HepG2 (cell line): ENCODE measurements around the gene ZNF581. TPM values are rescaled to one million over a fixed set of nuclear protein-coding genes. Genes with fewer than 3 reads are reported as not detected.

Source experiments
- CHD4 ChIP-seq: fragments of 200-600 bp; sonication (generic); IDR thresholded peaks from 2 replicates; pipeline ENCODE4 v1.7.0; 2017; ENCODE audit warnings: mild to moderate bottlenecking, low read length, borderline replicate concordance
- ISL2 ChIP-seq: sonication (generic); formaldehyde crosslinking; IDR thresholded peaks from 2 replicates; pipeline ENCODE4 v1.5.0; 2020; ENCODE audit warnings: missing genetic modification reagents
- KLF15 ChIP-seq: sonication (generic); formaldehyde crosslinking; IDR thresholded peaks from 2 replicates; pipeline ENCODE4 v1.8.1; 2023; ENCODE audit warnings: borderline replicate concordance, mild to moderate bottlenecking, inconsistent platforms, missing genetic modification reagents, mixed read lengths
- KMT2A ChIP-seq: sonication (generic); formaldehyde crosslinking; IDR thresholded peaks from 2 replicates; pipeline ENCODE4 v1.4.0; 2020; ENCODE audit warnings: missing genetic modification reagents
- RBFOX2 ChIP-seq: fragments of 200-400 bp; formaldehyde crosslinking; IDR thresholded peaks from 2 replicates; pipeline ENCODE4 v1.6.1; 2017; ENCODE audit warnings: low read depth, mild to moderate bottlenecking, low read length
- RXRB ChIP-seq: IDR thresholded peaks from 2 replicates; pipeline ENCODE4 v1.6.1; 2016; ENCODE audit warnings: borderline replicate concordance, missing genetic modification reagents, missing compliant biosample characterization
- SMAD3 ChIP-seq: sonication (generic); formaldehyde crosslinking; IDR thresholded peaks from 2 replicates; pipeline ENCODE4 v1.4.0; 2020; ENCODE audit warnings: missing genetic modification reagents
- SMARCC2 ChIP-seq: fragments of 450-650 bp; IDR thresholded peaks from 2 replicates; pipeline ENCODE4 v1.6.1; 2017; ENCODE audit warnings: antibody characterized with exemption, mild to moderate bottlenecking
- SSRP1 ChIP-seq: IDR thresholded peaks from 2 replicates; pipeline ENCODE4 v1.6.1; 2016; ENCODE audit warnings: control low read depth
- TCF12 ChIP-seq, 2 experiments: fragments of 450-650 bp in 1 of 2; sonication (generic) in 1 of 2; formaldehyde crosslinking in 1 of 2; IDR thresholded peaks; 2 replicates each; pipeline versions ENCODE4 v1.6.1 to v1.8.0; 2017 to 2022; ENCODE audit warnings: antibody characterized with exemption in 1 of 2, mild to moderate bottlenecking in 1 of 2, missing genetic modification reagents in 1 of 2, moderate library complexity in 1 of 2
- ZFP41 ChIP-seq: sonication (generic); formaldehyde crosslinking; IDR thresholded peaks from 2 replicates; pipeline ENCODE4 v1.4.0; 2020; ENCODE audit warnings: mild to moderate bottlenecking, missing genetic modification reagents, borderline replicate concordance
- ZFX ChIP-seq: sonication (generic); formaldehyde crosslinking; IDR thresholded peaks from 2 replicates; pipeline ENCODE4 v1.4.0; 2020; ENCODE audit warnings: mild to moderate bottlenecking, low read depth, missing genetic modification reagents, moderate library complexity
- ZNF282 ChIP-seq: fragments of 450-650 bp; IDR thresholded peaks from 2 replicates; pipeline ENCODE4 v1.6.1; 2018; ENCODE audit not compliant: partially characterized antibody
- ZNF549 ChIP-seq: sonication (generic); formaldehyde crosslinking; IDR thresholded peaks from 2 replicates; pipeline ENCODE4 v1.5.0; 2020; ENCODE audit warnings: missing genetic modification reagents
- ZNF605 ChIP-seq: sonication (generic); formaldehyde crosslinking; IDR thresholded peaks from 2 replicates; pipeline ENCODE4 v1.8.0; 2022; ENCODE audit warnings: mild to moderate bottlenecking, missing genetic modification reagents
- ZNF768 ChIP-seq: sonication (generic); formaldehyde crosslinking; IDR thresholded peaks from 2 replicates; pipeline ENCODE4 v1.4.0; 2020; ENCODE audit warnings: missing genetic modification reagents
- ZNF776 ChIP-seq: sonication (generic); formaldehyde crosslinking; IDR thresholded peaks from 2 replicates; pipeline ENCODE4 v1.4.0; 2020; ENCODE audit warnings: mild to moderate bottlenecking, missing genetic modification reagents
- polyA plus RNA-seq, 8 experiments: library from polyadenylated mRNA; depleted of rRNA in 3 of 8; stranded (reverse) in 7 of 8; unstranded in 1 of 8; fragments of >200 nt; fragmentation: Illumina TruSeq in 4 of 8; extraction: Trizol in 4 of 8; gene quantifications; 2 replicates each; pipeline versions ENCODE4 v1.2.1 to v1.2.3, GENCODE V29; 2011 to 2016; ENCODE audit warnings: low read depth in 4 of 8, missing spikeins in 1 of 8, mixed read lengths in 1 of 8; ENCODE audit not compliant: insufficient read depth in 1 of 8
- total RNA-seq, 5 experiments: library from RNA; depleted of rRNA; stranded (reverse); fragments of >200 nt; fragmentation: Illumina TruSeq; extraction: Trizol; gene quantifications; 2 replicates each; pipeline ENCODE4 v1.2.3, GENCODE V29; 2016; ENCODE audit warnings: low read depth in 1 of 5
- TF ChIP-seq, protein P1 (sequence below): sonication (generic); formaldehyde crosslinking; IDR thresholded peaks from 2 replicates; pipeline ENCODE4 v1.4.0; 2020; ENCODE audit warnings: missing genetic modification reagents
- TF ChIP-seq, protein P2 (sequence below): sonication (generic); formaldehyde crosslinking; IDR thresholded peaks from 2 replicates; pipeline ENCODE4 v1.4.0; 2020; ENCODE audit warnings: missing genetic modification reagents
- TF ChIP-seq, protein P3 (sequence below): IDR thresholded peaks from 2 replicates; pipeline ENCODE4 v1.6.1; 2016; ENCODE audit warnings: missing genetic modification reagents, missing compliant biosample characterization
- TF ChIP-seq, protein P4 (sequence below): sonication (generic); formaldehyde crosslinking; IDR thresholded peaks from 2 replicates; pipeline ENCODE4 v1.4.0; 2020; ENCODE audit warnings: mild to moderate bottlenecking, missing genetic modification reagents

The ZNF581 gene
- total and polyA plus RNA-seq, 2 of the 13 experiments (the other 11 are each of a cell fraction or from before 2014, with no cell fraction given), result 19.6 to 49.5 TPM

DNA sequence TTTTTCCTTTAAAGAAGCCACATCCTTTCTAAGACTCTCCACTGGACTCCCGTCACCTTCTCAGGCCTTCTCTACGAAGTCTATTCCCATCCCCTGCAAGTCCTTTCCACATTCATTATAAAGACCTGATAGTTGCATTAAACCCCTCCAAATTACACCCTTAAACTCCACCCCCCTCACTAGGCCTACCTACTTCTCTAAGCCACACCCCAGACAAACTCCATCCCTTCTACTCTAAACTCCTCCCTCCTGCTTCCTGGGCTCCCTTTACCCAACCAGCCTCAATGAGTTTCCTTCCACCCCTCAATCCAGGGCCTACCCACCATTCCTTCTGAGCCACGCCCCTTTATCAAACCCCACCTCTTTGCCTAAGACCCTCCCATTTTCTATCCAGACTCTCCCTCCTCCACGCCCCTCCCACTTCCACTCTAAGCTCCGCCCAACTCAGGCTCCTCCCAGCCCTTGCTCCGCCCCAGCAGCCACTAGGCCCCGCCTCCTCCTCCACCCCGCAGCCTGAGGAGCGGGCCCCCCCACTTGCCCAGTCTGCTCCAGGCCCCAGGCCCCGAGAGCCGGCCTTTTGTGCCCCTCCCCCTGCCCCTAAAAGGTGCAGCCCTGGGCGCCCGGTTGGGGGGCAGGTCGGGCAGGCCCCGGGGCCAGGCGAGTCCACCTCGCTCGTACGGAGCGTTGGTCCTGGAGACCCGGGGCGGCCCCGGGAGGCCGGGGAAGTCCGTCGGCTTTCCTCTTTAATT is 44.6 kb upstream of the ZNF581 start (continued):
- no peak for TF ChIP-seq KMT2A (CRISPR knock-in tag)
- TF ChIP-seq, protein P1, sequence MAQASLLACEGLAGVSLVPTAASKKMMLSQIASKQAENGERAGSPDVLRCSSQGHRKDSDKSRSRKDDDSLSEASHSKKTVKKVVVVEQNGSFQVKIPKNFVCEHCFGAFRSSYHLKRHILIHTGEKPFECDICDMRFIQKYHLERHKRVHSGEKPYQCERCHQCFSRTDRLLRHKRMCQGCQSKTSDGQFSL (CRISPR knock-in tag), result peak; percentile 96
- peak; percentile 75 for TF ChIP-seq ZFX (CRISPR knock-in tag)
- TF ChIP-seq, protein P2, sequence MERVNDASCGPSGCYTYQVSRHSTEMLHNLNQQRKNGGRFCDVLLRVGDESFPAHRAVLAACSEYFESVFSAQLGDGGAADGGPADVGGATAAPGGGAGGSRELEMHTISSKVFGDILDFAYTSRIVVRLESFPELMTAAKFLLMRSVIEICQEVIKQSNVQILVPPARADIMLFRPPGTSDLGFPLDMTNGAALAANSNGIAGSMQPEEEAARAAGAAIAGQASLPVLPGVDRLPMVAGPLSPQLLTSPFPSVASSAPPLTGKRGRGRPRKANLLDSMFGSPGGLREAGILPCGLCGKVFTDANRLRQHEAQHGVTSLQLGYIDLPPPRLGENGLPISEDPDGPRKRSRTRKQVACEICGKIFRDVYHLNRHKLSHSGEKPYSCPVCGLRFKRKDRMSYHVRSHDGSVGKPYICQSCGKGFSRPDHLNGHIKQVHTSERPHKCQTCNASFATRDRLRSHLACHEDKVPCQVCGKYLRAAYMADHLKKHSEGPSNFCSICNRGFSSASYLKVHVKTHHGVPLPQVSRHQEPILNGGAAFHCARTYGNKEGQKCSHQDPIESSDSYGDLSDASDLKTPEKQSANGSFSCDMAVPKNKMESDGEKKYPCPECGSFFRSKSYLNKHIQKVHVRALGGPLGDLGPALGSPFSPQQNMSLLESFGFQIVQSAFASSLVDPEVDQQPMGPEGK, result peak; percentile 91; the same call in 1 of the 2 replicates
- peak; percentile 73; the same call in 1 of the 2 replicates for TF ChIP-seq KLF15
- 0 out of 2 replicates have a peak, but pooled peaks have one; percentile 37 for TF ChIP-seq ZFP41
- TF ChIP-seq ZNF549 (CRISPR knock-in tag), result no peak
- TF ChIP-seq ZNF282, result no peak
- 0 out of 2 replicates have a peak, but pooled peaks have one; percentile 9 for TF ChIP-seq ZNF605 (CRISPR knock-in tag)
- no peak for TF ChIP-seq TCF12 (IDR thresholded peaks at IDR 0.05)
- TF ChIP-seq TCF12 (CRISPR knock-in tag; IDR thresholded peaks at IDR 0.05), result peak; percentile 51; the same call in 1 of the 2 replicates
- 0 out of 2 replicates have a peak, but pooled peaks have one; percentile 57 for TF ChIP-seq ZNF776 (CRISPR knock-in tag)
- TF ChIP-seq SMAD3 (CRISPR knock-in tag), result 0 out of 2 replicates have a peak, but pooled peaks have one; percentile 26
- TF ChIP-seq RXRB (CRISPR knock-in tag), result no peak
- TF ChIP-seq CHD4, result peak; percentile 7; the same call in 1 of the 2 replicates
- TF ChIP-seq ZNF768 (CRISPR knock-in tag), result peak; percentile 42; the same call in 1 of the 2 replicates
- no peak for TF ChIP-seq SMARCC2
- peak; percentile 27; the same call in 1 of the 2 replicates for TF ChIP-seq ISL2
- peak; percentile 91 for TF ChIP-seq RBFOX2
- TF ChIP-seq SSRP1, result no peak
- TF ChIP-seq, protein P3, sequence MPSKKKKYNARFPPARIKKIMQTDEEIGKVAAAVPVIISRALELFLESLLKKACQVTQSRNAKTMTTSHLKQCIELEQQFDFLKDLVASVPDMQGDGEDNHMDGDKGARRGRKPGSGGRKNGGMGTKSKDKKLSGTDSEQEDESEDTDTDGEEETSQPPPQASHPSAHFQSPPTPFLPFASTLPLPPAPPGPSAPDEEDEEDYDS, result peak; percentile 88
- TF ChIP-seq, protein P4, sequence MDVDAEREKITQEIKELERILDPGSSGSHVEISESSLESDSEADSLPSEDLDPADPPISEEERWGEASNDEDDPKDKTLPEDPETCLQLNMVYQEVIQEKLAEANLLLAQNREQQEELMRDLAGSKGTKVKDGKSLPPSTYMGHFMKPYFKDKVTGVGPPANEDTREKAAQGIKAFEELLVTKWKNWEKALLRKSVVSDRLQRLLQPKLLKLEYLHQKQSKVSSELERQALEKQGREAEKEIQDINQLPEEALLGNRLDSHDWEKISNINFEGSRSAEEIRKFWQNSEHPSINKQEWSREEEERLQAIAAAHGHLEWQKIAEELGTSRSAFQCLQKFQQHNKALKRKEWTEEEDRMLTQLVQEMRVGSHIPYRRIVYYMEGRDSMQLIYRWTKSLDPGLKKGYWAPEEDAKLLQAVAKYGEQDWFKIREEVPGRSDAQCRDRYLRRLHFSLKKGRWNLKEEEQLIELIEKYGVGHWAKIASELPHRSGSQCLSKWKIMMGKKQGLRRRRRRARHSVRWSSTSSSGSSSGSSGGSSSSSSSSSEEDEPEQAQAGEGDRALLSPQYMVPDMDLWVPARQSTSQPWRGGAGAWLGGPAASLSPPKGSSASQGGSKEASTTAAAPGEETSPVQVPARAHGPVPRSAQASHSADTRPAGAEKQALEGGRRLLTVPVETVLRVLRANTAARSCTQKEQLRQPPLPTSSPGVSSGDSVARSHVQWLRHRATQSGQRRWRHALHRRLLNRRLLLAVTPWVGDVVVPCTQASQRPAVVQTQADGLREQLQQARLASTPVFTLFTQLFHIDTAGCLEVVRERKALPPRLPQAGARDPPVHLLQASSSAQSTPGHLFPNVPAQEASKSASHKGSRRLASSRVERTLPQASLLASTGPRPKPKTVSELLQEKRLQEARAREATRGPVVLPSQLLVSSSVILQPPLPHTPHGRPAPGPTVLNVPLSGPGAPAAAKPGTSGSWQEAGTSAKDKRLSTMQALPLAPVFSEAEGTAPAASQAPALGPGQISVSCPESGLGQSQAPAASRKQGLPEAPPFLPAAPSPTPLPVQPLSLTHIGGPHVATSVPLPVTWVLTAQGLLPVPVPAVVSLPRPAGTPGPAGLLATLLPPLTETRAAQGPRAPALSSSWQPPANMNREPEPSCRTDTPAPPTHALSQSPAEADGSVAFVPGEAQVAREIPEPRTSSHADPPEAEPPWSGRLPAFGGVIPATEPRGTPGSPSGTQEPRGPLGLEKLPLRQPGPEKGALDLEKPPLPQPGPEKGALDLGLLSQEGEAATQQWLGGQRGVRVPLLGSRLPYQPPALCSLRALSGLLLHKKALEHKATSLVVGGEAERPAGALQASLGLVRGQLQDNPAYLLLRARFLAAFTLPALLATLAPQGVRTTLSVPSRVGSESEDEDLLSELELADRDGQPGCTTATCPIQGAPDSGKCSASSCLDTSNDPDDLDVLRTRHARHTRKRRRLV (CRISPR knock-in tag), result 0 out of 2 replicates have a peak, but pooled peaks have one; percentile 61
